Measurements from ENCODE around the gene KHDRBS2.

GRCh38 chr6:61949161-61949560 lies 336.9 kb downstream of the KHDRBS2 start:
- TF ChIP-seq POLR2AphosphoS5 (IDR thresholded peaks at IDR 0.05; ENCODE audit: insufficient read depth, low read depth, low read length) = no peak
- no peak for TF ChIP-seq EZH2 (IDR thresholded peaks at IDR 0.05; ENCODE audit: borderline replicate concordance, low read depth, low read length, severe bottlenecking)
- TF ChIP-seq POLR2A (IDR thresholded peaks at IDR 0.05; ENCODE audit: low read depth, low read length) = no peak
- TF ChIP-seq CTCF (IDR thresholded peaks at IDR 0.05; ENCODE audit: extremely low read depth in 1 of 2, insufficient read depth in 1 of 2, low read depth in 1 of 2, low read length in 2 of 2) = no peak

All from endothelial cell of umbilical vein (primary cell).